SK-N-SH treated with all-trans-retinoic acid at 6 μM for 48 hours (cell line): ENCODE results near the gene CTRB1.

Source experiments
- BACH2 ChIP-seq: fragments of 250-450 bp; sonication (Bioruptor Pico); IDR thresholded peaks from 2 replicates; pipeline ENCODE4 v1.9.0; 2021; ENCODE audit warnings: mild to moderate bottlenecking, borderline replicate concordance
- CREB5 ChIP-seq: fragments of 250-450 bp; sonication (Bioruptor Pico); IDR thresholded peaks from 2 replicates; pipeline ENCODE4 v1.5.1; 2020; ENCODE audit warnings: low read depth, mild to moderate bottlenecking, moderate library complexity
- CSDC2 ChIP-seq: fragments of 250-450 bp; sonication (Bioruptor Pico); IDR thresholded peaks from 2 replicates; pipeline ENCODE4 v1.5.0; 2020; ENCODE audit warnings: mild to moderate bottlenecking, moderate library complexity
- ESRRG ChIP-seq: fragments of 250-450 bp; sonication (Bioruptor Pico); IDR thresholded peaks from 2 replicates; pipeline ENCODE4 v1.6.1; 2021; ENCODE audit warnings: mild to moderate bottlenecking
- GLIS3 ChIP-seq: fragments of 250-450 bp; sonication (Bioruptor Pico); IDR thresholded peaks from 2 replicates; pipeline ENCODE4 v1.5.0; 2020; ENCODE audit warnings: mild to moderate bottlenecking, moderate library complexity
- OSR1 ChIP-seq: fragments of 250-450 bp; sonication (Bioruptor Pico); IDR thresholded peaks from 2 replicates; pipeline ENCODE4 v1.8.0; 2022; ENCODE audit warnings: moderate library complexity, mild to moderate bottlenecking, inconsistent platforms
- PATZ1 ChIP-seq: fragments of 250-450 bp; sonication (Bioruptor Pico); IDR thresholded peaks from 2 replicates; pipeline ENCODE4 v1.8.0; 2020; ENCODE audit warnings: mild to moderate bottlenecking, moderate library complexity, borderline replicate concordance
- PPARA ChIP-seq: fragments of 250-450 bp; sonication (Bioruptor Pico); IDR thresholded peaks from 2 replicates; pipeline ENCODE4 v1.5.0; 2020; ENCODE audit warnings: mild to moderate bottlenecking, borderline replicate concordance
- RARB ChIP-seq: fragments of 250-450 bp; sonication (Bioruptor Pico); IDR thresholded peaks from 2 replicates; pipeline ENCODE4 v1.8.0; 2021; ENCODE audit warnings: mild to moderate bottlenecking, moderate library complexity
- SNAI2 ChIP-seq: fragments of 250-450 bp; sonication (Bioruptor Pico); IDR thresholded peaks from 2 replicates; pipeline ENCODE4 v1.5.0; 2020; ENCODE audit warnings: mild to moderate bottlenecking, moderate library complexity
- TOX ChIP-seq: fragments of 250-450 bp; sonication (Bioruptor Pico); IDR thresholded peaks from 2 replicates; pipeline ENCODE4 v1.8.0; 2021; ENCODE audit warnings: mild to moderate bottlenecking, moderate library complexity, borderline replicate concordance
- ZFP3 ChIP-seq: fragments of 250-450 bp; sonication (Bioruptor Pico); IDR thresholded peaks from 2 replicates; pipeline ENCODE4 v1.5.0; 2020; ENCODE audit warnings: mild to moderate bottlenecking, moderate library complexity
- ZNF70 ChIP-seq: fragments of 450-650 bp; formaldehyde crosslinking; IDR thresholded peaks from 2 replicates; pipeline ENCODE4 v1.5.0; 2020; ENCODE audit warnings: mild to moderate bottlenecking, moderate library complexity

DNA sequence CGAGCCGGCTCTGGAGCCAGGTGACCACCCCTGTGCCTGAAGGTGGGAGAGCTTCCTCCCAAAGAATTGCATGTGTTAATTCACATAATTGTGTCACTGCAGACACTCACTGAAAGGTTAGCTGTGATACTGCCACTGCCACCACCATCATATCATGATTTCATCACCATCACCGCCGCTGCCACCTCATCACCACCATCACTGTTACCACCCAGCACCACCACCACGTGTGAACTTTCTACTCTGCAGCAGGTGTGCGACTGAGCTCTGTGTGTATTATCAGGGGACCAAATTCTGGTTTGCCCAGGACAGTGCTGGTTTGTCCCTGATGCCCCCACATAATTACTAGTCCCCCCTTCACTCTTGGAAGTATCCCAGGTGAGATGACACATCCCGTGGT, 17.4 kb downstream of the CTRB1 start:
- TF ChIP-seq SNAI2 (CRISPR knock-in tag) (no peak), PATZ1 (no peak), PPARA (CRISPR knock-in tag) (no peak), ZNF70 (no peak), OSR1 (CRISPR knock-in tag) (no peak), CSDC2 (no peak), CREB5 (no peak), RARB (CRISPR knock-in tag) (no peak), ESRRG (CRISPR knock-in tag) (no peak), BACH2 (no peak), TOX (CRISPR knock-in tag) (no peak), ZFP3 (CRISPR knock-in tag) (no peak), GLIS3 (no peak)
